ENCODE data around the gene SESN1.

The SESN1 gene

GRCh38 chr6:109029313-109029712, 65.3 kb downstream of the SESN1 start:
- no peak for DNase-seq (ENCODE audit: low read depth)

GRCh38 chr6:109028439-109028838, 66.2 kb downstream of the SESN1 start:
- no peak for DNase-seq (ENCODE audit: low read depth)

- DNase-seq (ENCODE audit: low read depth): no peak
These were observed 66.7 kb downstream of the SESN1 start for GRCh38 chr6:109027964-109028363.

GRCh38 chr6:109025639-109026038, 69.0 kb downstream of the SESN1 start:
- no peak for DNase-seq (ENCODE audit: low read depth)

GRCh38 chr6:109024784-109025183, 69.9 kb downstream of the SESN1 start:
- no peak for DNase-seq (ENCODE audit: low read depth)

- DNase-seq (ENCODE audit: low read depth): no peak
These were observed 70.3 kb downstream of the SESN1 start for GRCh38 chr6:109024368-109024767.

- no peak for DNase-seq (ENCODE audit: low read depth)
These were observed 71.2 kb downstream of the SESN1 start for GRCh38 chr6:109023356-109023925.

- no peak for DNase-seq (ENCODE audit: low read depth)
These were observed 72.8 kb downstream of the SESN1 start for GRCh38 chr6:109021870-109022269.

GRCh38 chr6:109019911-109020310, 74.7 kb downstream of the SESN1 start:
- DNase-seq (ENCODE audit: low read depth): no peak

GRCh38 chr6:109015176-109015575, 79.5 kb downstream of the SESN1 start:
- DNase-seq (ENCODE audit: low read depth): no peak

GRCh38 chr6:109014606-109015005, 80.0 kb downstream of the SESN1 start:
- no peak for DNase-seq (ENCODE audit: low read depth)

- DNase-seq (ENCODE audit: low read depth): no peak
These were observed 80.9 kb downstream of the SESN1 start for GRCh38 chr6:109013656-109014305.

GRCh38 chr6:109010705-109011102, 83.9 kb downstream of the SESN1 start:
- no peak for DNase-seq (ENCODE audit: low read depth)

- no peak for DNase-seq (ENCODE audit: low read depth)
These were observed 84.5 kb downstream of the SESN1 start for GRCh38 chr6:109009962-109010704.

- DNase-seq (ENCODE audit: low read depth): peak; percentile 23
These were observed 85.2 kb downstream of the SESN1 start for GRCh38 chr6:109009236-109009961.

- no peak for DNase-seq (ENCODE audit: low read depth)
These were observed 86.0 kb downstream of the SESN1 start for GRCh38 chr6:109008537-109009235.

- no peak for DNase-seq (ENCODE audit: low read depth)
These were observed 86.6 kb downstream of the SESN1 start for GRCh38 chr6:109008054-109008453.

GRCh38 chr6:109007521-109007920, 87.1 kb downstream of the SESN1 start:
- no peak for DNase-seq (ENCODE audit: low read depth)

- DNase-seq (ENCODE audit: low read depth): no peak
These were observed 87.8 kb downstream of the SESN1 start for GRCh38 chr6:109006818-109007217.

- DNase-seq (ENCODE audit: low read depth): no peak
These were observed 91.8 kb downstream of the SESN1 start for GRCh38 chr6:109002882-109003281.

- no peak for DNase-seq (ENCODE audit: low read depth)
These were observed 92.5 kb downstream of the SESN1 start for GRCh38 chr6:109002051-109002697.

Data from non-pigmented ciliary epithelial cell (primary cell).